ENCODE results near the gene RAB31. TPM values are rescaled to one million over a fixed set of nuclear protein-coding genes. Genes with fewer than 3 reads are reported as not detected.

Gene RAB31
- total and polyA plus RNA-seq, 12 donors, result 46.6 to 365 (median 136) TPM

GRCh38 chr18:9720327-9720726 is 12.2 kb downstream of the RAB31 start:
- TF ChIP-seq POLR2A (IDR thresholded peaks at IDR 0.05) (no peak), CTCF (IDR thresholded peaks at IDR 0.05) (no peak)
- peak overlapping the region in 4 of 5 donors; percentile 15 to 77 (median 65) for H3K27ac ChIP-seq
- 68 to 85% (median 81%) methylated on average over 8 of the region's 8 CpGs for WGBS, 4 donors
- peaks cover 0 to 7% of the 10 kb centered on the region in 2 donors for H3K36me3 ChIP-seq (replicated peaks in 1 of 2)
- no peaks in the 10 kb centered on the region for H3K27me3 ChIP-seq
- H3K4me1 ChIP-seq (replicated peaks in 1 of 2), result peaks cover 9 to 32% of the 10 kb centered on the region in 2 donors
- no peaks in the 10 kb centered on the region for H3K9me3 ChIP-seq (replicated peaks in 1 of 3)
- no peak overlapping the region for H3K4me3 ChIP-seq
- intact Hi-C loops (cut with DNase I), result no loop called here
- no peak for DNase-seq

GRCh38 chr18:9721893-9722550 is 13.9 kb downstream of the RAB31 start:
- WGBS, 4 donors, result 72 to 83% (median 78%) methylated on average over 9 of the region's 9 CpGs
- Histone ChIP-seq H3K36me3 (replicated peaks in 1 of 2) (peaks cover 0 to 7% of the 10 kb centered on the region in 2 donors), H3K27me3 (no peaks in the 10 kb centered on the region), H3K27ac (peak overlapping the region in 2 of 5 donors; percentile 35 to 48), H3K4me3 (no peak overlapping the region), H3K9me3 (replicated peaks in 1 of 3) (no peaks in the 10 kb centered on the region), H3K4me1 (replicated peaks in 1 of 2) (peaks cover 14 to 27% of the 10 kb centered on the region in 2 donors)
- intact Hi-C loops (cut with DNase I), result no loop called here
- TF ChIP-seq POLR2A (IDR thresholded peaks at IDR 0.05) (no peak), CTCF (IDR thresholded peaks at IDR 0.05) (no peak)
- peak in 1 of 7 donors; percentile 17 for DNase-seq

GRCh38 chr18:9722691-9723090 is 14.6 kb downstream of the RAB31 start:
- intact Hi-C loops (cut with DNase I), result no loop called here
- no peaks in the 10 kb centered on the region for H3K9me3 ChIP-seq (replicated peaks in 1 of 3)

More at GRCh38 chr18:9722691-9723090, 14.6 kb downstream of the RAB31 start:
- no peaks in the 10 kb centered on the region for H3K27me3 ChIP-seq
- H3K36me3 ChIP-seq (replicated peaks in 1 of 2), result peaks cover 0 to 10% of the 10 kb centered on the region in 2 donors
- DNase-seq, result no peak
- 64 to 79% (median 72%) methylated on average over 3 of the region's 3 CpGs for WGBS, 4 donors
- peak overlapping the region in 2 of 5 donors; percentile 12 to 35 for H3K27ac ChIP-seq
- H3K4me1 ChIP-seq (replicated peaks in 1 of 2), result peaks cover 14 to 27% of the 10 kb centered on the region in 2 donors
- H3K4me3 ChIP-seq, result no peak overlapping the region
- TF ChIP-seq POLR2A (IDR thresholded peaks at IDR 0.05) (no peak), CTCF (IDR thresholded peaks at IDR 0.05) (no peak)
